HG03060 (cell line): ENCODE data around the gene VWA3A.
"Not testable (repeated sequence)": the region's sequence is repeated elsewhere in the genome, so short reads cannot be mapped to it uniquely, and the experiment has no call there.

Experiments used
- ATAC-seq: cut with Tn5 transposase; IDR thresholded peaks from one replicate; pipeline ENCODE4 v1.9.1; 2021; ENCODE audit warnings: low read depth, moderate number of reproducible peaks; ENCODE audit not compliant: unreplicated experiment

Gene VWA3A

GRCh38 chr16:22128537-22128936, 36.2 kb downstream of the VWA3A start:
- not testable (repeated sequence) for ATAC-seq

DNA sequence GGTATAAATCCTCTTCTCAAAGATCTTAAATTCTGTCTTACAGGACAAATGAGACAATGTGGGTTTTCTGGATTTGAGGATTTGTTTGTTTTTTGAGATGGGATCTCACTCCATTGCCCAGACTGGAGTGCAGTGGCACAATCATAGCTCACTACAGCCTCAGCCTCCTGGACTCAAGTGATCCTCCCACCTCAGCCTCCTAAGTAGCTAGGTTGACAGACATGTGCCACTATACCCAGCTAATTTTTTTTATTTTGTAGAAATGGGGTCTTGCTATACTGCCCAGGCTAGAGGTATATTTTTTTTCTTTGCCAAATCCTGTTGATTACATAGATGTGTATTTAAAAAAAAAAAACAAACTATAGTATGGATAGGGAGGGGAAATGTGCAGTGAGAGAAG, 38.2 kb downstream of the VWA3A start:
- no peak for ATAC-seq

GRCh38 chr16:22132801-22133200, 40.5 kb downstream of the VWA3A start:
- no peak for ATAC-seq

- ATAC-seq, result no peak
Observed at GRCh38 chr16:22138482-22138881, 46.1 kb downstream of the VWA3A start.

- ATAC-seq, result no peak
Observed at GRCh38 chr16:22139008-22139407, 46.7 kb downstream of the VWA3A start.

DNA sequence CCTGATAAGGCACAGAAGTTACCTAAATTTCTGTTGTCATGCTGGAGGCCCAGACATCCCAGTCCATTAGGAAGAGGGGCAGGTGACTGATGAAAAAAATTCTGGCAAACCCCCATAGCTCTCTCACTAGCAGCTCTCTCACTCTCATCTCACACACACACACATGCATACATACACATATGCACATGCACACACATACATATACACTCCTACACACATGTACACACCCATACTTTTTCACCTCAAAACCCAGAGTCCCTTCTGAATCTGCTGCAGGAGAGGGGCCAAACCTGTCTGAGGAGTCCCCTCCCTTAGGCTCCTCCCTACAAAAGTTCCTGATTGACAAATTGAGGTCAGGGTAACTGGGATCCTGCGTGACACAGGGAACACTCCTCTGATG, 47.4 kb downstream of the VWA3A start:
- ATAC-seq, result no peak

DNA sequence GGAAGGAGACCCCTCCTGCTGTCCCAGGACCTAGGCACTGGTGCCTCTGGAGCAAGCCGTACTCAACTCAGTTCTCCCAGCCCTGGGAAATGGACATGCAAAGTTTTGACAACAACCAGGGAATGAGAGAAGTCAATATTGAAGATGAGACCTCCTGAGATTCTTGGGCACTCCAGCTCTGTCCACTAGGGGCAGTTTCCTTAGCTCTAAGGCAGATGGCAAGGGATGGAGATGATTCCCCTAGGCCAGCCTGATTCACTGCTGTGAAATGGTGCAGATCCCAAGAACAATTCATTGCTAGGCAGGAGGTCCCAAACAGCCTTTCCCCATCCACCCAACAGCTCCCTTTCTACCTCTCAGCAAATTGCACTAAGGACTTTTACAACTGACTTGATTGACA, 49.4 kb downstream of the VWA3A start:
- ATAC-seq, result no peak

- no peak for ATAC-seq
Observed at GRCh38 chr16:22144520-22144919, 52.2 kb downstream of the VWA3A start.

- ATAC-seq, result no peak
Observed at GRCh38 chr16:22147853-22148252, 55.5 kb downstream of the VWA3A start.

GRCh38 chr16:22151246-22151998, 59.1 kb downstream of the VWA3A start:
- ATAC-seq, result no peak

- no peak for ATAC-seq
Observed at GRCh38 chr16:22152316-22152715, 60.0 kb downstream of the VWA3A start.

- ATAC-seq, result not testable (repeated sequence)
Observed at GRCh38 chr16:22153078-22153477, 60.7 kb downstream of the VWA3A start.

- ATAC-seq, result no peak
Observed at GRCh38 chr16:22161401-22161800, 69.1 kb downstream of the VWA3A start.

- no peak for ATAC-seq
Observed at GRCh38 chr16:22161999-22162655, 69.8 kb downstream of the VWA3A start, which contains the start of gene SDR42E2. Gene SDR42E2 (plus strand): TSS chr16:22162506. CDS start chr16:22165583, 3,077 bp downstream.

DNA sequence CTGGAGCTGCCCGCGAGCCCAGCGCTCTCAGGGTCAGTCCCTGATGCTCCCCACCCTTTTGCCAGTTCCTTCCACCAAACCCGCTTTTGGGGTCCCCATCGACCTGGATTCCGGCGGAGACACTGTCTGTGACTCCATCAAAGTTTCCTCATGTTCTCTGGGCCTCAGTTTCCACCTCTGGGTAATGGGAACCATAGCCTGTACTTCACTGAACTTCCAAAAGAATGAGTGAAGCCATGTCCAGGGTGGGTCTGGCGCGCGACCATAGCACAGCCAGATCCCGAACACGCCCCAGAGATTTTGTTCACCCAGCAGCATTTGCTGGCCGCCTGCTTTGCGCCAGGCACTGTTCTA, 70.3 kb downstream of the VWA3A start:
- ATAC-seq, result no peak

DNA sequence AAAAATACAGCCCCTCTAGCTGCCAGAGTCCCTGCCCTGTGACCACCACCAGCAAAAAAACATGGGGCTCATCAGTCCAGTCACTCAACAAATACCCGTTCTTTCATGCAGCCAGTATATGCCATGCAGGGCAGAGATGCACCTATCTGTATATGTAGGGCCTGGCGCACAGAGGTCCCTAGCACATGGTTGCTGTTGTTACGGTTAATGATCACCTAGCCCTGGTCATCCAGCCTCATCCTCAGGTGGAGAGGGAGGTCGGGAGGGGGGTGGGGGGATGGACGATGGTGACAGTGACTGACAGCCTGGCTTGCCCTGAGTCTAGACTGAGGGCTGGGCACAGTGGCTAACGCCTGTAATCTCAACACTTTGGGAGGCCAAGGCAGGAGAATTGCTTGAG, 71.5 kb downstream of the VWA3A start:
- ATAC-seq, result no peak

GRCh38 chr16:22164482-22164881, 72.1 kb downstream of the VWA3A start:
- ATAC-seq, result no peak

DNA sequence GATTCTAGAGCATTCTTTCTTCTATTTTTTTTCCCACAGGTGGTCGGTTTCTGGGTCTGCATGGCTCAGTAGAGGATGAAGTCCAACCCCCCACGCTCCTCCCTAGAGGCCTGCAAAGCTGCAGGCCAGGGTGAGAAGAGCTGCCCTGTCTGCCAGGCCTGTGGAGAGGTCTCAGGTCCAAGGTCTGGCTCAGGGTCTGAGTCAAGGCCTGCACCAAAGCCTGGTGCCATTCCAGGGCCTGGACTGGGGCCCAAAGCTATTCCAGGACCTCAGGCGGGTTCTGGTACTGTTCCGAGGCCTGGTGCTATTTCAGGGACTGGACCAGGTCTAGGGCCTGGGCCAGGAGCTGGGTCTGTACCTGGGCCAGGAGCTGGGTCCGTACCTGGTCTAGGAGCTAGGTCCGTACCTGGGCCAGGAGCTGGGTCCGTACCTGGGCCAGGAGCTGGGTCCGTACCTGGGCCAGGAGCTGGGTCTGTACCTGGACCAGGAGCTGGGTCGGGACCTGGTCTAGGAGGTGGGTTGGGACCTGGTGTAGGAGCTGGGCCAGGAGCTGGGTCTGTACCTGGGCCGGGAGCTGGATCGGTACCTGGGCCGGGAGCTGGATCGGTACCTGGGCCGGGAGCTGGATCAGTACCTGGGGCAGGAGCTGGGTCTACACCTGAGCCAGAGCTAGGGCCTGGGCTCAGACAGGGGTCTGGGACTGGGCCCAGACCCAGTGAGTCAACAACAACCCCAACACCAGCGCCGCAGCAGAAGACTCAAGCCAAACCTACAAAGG, 73.4 kb downstream of the VWA3A start:
- no peak for ATAC-seq

GRCh38 chr16:22171953-22172352, 79.6 kb downstream of the VWA3A start:
- no peak for ATAC-seq

- ATAC-seq, result not testable (repeated sequence)
Observed at GRCh38 chr16:22172642-22173041, 80.3 kb downstream of the VWA3A start.

DNA sequence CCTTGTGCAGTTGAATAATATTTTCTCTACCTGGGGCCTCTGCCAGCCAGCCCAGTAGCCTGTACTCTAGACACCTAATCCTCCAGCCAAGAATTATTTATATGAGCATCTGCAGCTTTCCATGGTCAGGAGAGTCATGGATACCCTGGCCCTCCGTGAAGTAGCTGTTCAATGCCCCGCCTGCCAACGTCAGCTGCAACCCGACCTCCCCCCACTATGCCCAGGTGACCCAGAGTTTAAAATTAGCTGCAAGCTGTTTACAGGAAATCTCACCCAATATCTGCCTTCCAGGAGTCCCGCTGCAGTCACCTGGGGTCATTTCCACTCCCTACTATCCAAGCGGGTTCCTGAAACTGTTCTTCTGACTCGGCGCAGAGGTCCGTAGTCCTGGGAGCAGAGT, 82.3 kb downstream of the VWA3A start:
- no peak for ATAC-seq
